HepG2 (cell line): ENCODE measurements around the gene PLCB1. TPM values are rescaled to one million over a fixed set of nuclear protein-coding genes. Genes with fewer than 3 reads are reported as not detected.
A peak's percentile ranks its signal among the peaks of the same experiment; 100 is the strongest.

Source experiments
- AFF4 ChIP-seq: sonication (generic); formaldehyde crosslinking; IDR thresholded peaks from 2 replicates; pipeline ENCODE4 v1.4.0; 2020; ENCODE audit warnings: missing genetic modification reagents
- ARNT ChIP-seq: fragments of 450-650 bp; IDR thresholded peaks from 2 replicates; pipeline ENCODE4 v1.6.1; 2017
- CCDC6 ChIP-seq: sonication (generic); formaldehyde crosslinking; IDR thresholded peaks from 2 replicates; pipeline ENCODE4 v1.8.1; 2022; ENCODE audit warnings: mild to moderate bottlenecking, missing genetic modification reagents, moderate library complexity
- FOSL2 ChIP-seq: sonication (generic); formaldehyde crosslinking; IDR thresholded peaks from 2 replicates; pipeline ENCODE4 v1.4.0; 2020; ENCODE audit warnings: missing genetic modification reagents
- GMEB1 ChIP-seq: sonication (generic); formaldehyde crosslinking; IDR thresholded peaks from 2 replicates; pipeline ENCODE4 v1.5.1; 2020; ENCODE audit warnings: missing genetic modification reagents, mild to moderate bottlenecking, borderline replicate concordance
- HINFP ChIP-seq: sonication (generic); formaldehyde crosslinking; IDR thresholded peaks from 2 replicates; pipeline ENCODE4 v1.4.0; 2020; ENCODE audit warnings: low read depth, mild to moderate bottlenecking, missing genetic modification reagents
- HNF4A ChIP-seq: sonication (generic); formaldehyde crosslinking; IDR thresholded peaks from 2 replicates; pipeline ENCODE4 v1.4.0; 2020; ENCODE audit warnings: missing genetic modification reagents
- MLXIP ChIP-seq: sonication (generic); formaldehyde crosslinking; IDR thresholded peaks from 2 replicates; pipeline ENCODE4 v1.9.0; 2021; ENCODE audit warnings: missing genetic modification reagents, borderline replicate concordance
- PAXIP1 ChIP-seq: sonication (generic); formaldehyde crosslinking; conservative IDR thresholded peaks from 2 replicates; pipeline ENCODE4 v1.4.0; 2020; ENCODE audit warnings: mild to moderate bottlenecking, missing genetic modification reagents, moderate library complexity
- SIX1 ChIP-seq: sonication (generic); formaldehyde crosslinking; IDR thresholded peaks from 2 replicates; pipeline ENCODE4 v1.4.0; 2020; ENCODE audit warnings: missing genetic modification reagents, borderline replicate concordance
- SNAI1 ChIP-seq: sonication (generic); formaldehyde crosslinking; IDR thresholded peaks from 2 replicates; pipeline ENCODE4 v1.5.0; 2020; ENCODE audit warnings: mild to moderate bottlenecking, missing genetic modification reagents, borderline replicate concordance
- SNRNP70 ChIP-seq: fragments of 200-400 bp; formaldehyde crosslinking; IDR thresholded peaks from 2 replicates; pipeline ENCODE4 v1.6.1; 2017; ENCODE audit warnings: mild to moderate bottlenecking, low read depth, low read length, moderate library complexity
- ZBTB1 ChIP-seq: sonication (generic); formaldehyde crosslinking; IDR thresholded peaks from 2 replicates; pipeline ENCODE4 v1.4.0; 2020; ENCODE audit warnings: missing genetic modification reagents, borderline replicate concordance
- ZNF207 ChIP-seq: fragments of 450-650 bp; IDR thresholded peaks from 2 replicates; pipeline ENCODE4 v1.6.1; 2016; ENCODE audit warnings: antibody characterized with exemption, borderline replicate concordance
- ZNF282 ChIP-seq: fragments of 450-650 bp; IDR thresholded peaks from 2 replicates; pipeline ENCODE4 v1.6.1; 2018; ENCODE audit not compliant: partially characterized antibody
- ZNF878 ChIP-seq: sonication (generic); formaldehyde crosslinking; IDR thresholded peaks from 2 replicates; pipeline ENCODE4 v1.8.1; 2023; ENCODE audit warnings: mild to moderate bottlenecking, missing genetic modification reagents, moderate library complexity
- polyA plus RNA-seq, 8 experiments: library from polyadenylated mRNA; depleted of rRNA in 3 of 8; stranded (reverse) in 7 of 8; unstranded in 1 of 8; fragments of >200 nt; fragmentation: Illumina TruSeq in 4 of 8; extraction: Trizol in 4 of 8; gene quantifications; 2 replicates each; pipeline versions ENCODE4 v1.2.1 to v1.2.3, GENCODE V29; 2011 to 2016; ENCODE audit warnings: low read depth in 4 of 8, missing spikeins in 1 of 8, mixed read lengths in 1 of 8; ENCODE audit not compliant: insufficient read depth in 1 of 8
- total RNA-seq, 5 experiments: library from RNA; depleted of rRNA; stranded (reverse); fragments of >200 nt; fragmentation: Illumina TruSeq; extraction: Trizol; gene quantifications; 2 replicates each; pipeline ENCODE4 v1.2.3, GENCODE V29; 2016; ENCODE audit warnings: low read depth in 1 of 5

Gene PLCB1
- total and polyA plus RNA-seq, 2 of the 13 experiments (the other 11 are each of a cell fraction or from before 2014, with no cell fraction given), result 42.4 to 55.9 TPM

- TF ChIP-seq PAXIP1 (peak; percentile 93), MLXIP (CRISPR knock-in tag) (no peak), HINFP (CRISPR knock-in tag) (no peak), SNAI1 (no peak), ZNF207 (no peak), ARNT (no peak), FOSL2 (CRISPR knock-in tag) (0 out of 2 replicates have a peak, but pooled peaks have one; percentile 16), GMEB1 (CRISPR knock-in tag) (peak; percentile 30; the same call in 1 of the 2 replicates), ZBTB1 (no peak), AFF4 (no peak), ZNF282 (no peak), SNRNP70 (no peak), CCDC6 (CRISPR knock-in tag) (no peak), HNF4A (CRISPR knock-in tag) (peak; percentile 97), ZNF878 (no peak; the same call in 1 of the 2 replicates), SIX1 (CRISPR knock-in tag) (no peak)
Observed at GRCh38 chr20:8366303-8366923, 234.3 kb downstream of the PLCB1 start (continued).
